GM12872 (cell line): ENCODE measurements around the gene BUB1.

Source experiments
- CTCF ChIP-seq: IDR thresholded peaks from 3 replicates; pipeline ENCODE4 v1.5.1; 2011; ENCODE audit warnings: low read depth, mild to moderate bottlenecking, low read length, moderate library complexity; ENCODE audit not compliant: insufficient read depth

The BUB1 gene

GRCh38 chr2:110677530-110678456, at the start of gene BUB1:
Gene BUB1, minus strand, starts transcription at chr2:110678063. Its CDS starts 68 bp downstream, at chr2:110677995.
- no peak for TF ChIP-seq CTCF

DNA sequence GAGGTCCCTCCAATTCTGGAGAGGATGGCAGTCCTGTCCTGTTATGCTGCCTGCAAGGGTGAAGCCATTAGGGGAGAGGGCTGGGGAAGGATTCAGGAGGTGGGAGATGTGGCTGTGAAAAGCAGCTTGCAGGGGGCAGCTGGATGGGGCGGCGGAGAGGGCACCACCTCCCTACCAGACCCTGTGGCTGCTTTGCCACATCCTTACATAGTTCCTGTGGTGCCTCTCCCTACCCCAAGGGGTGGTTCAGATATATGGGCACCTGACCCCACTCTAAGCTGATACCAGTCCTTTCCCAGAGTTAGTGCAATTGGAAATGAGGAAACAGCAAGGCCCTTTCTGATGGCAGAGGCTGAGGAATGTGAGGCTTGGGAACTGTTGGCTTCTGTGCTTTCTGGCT, 48.4 kb upstream of the BUB1 start:
- TF ChIP-seq CTCF, result no peak

DNA sequence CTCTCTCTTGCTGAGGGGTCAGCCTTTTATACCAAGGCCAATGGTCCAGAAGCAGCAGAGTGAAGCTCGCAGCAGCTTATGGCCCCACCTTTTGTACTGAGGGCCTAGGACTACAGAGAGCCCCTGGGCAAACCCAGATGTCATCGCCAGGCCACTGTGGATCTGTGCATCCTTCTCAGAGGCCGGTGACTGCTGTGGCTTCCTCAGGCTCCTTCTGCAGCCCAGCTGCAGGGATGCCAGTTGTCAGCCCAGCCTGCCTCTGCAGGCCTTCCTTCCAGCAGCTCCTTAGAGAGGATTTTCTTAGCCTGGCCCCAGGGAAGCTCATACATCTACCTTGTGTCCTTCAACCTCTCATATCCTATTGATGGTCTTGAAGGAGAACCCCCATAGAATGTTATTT, 48.0 kb upstream of the BUB1 start:
- no peak for TF ChIP-seq CTCF

GRCh38 chr2:110725370-110725769, 47.5 kb upstream of the BUB1 start:
- no peak for TF ChIP-seq CTCF

GRCh38 chr2:110724820-110725219, 47.0 kb upstream of the BUB1 start:
- no peak for TF ChIP-seq CTCF

DNA sequence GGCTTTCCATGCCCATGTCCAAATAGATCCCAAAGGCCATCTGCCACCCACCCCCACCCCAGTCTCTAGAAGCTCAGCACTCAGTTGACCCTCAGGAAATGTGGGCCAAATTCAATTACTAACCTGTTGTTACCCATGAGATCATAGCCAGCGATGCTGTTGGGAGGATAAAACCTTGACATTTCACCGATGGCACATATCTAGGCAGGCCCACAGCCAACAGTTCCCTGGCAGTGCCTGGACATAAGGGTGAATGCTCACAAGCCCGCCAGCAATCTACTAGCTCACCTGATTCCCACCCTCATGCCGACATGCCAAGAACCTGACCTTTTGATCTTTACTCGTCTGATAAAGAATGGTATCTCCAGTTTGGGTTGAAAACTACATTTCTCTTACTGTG, 42.7 kb upstream of the BUB1 start:
- TF ChIP-seq CTCF, result no peak

GRCh38 chr2:110718990-110719389, 41.1 kb upstream of the BUB1 start:
- no peak for TF ChIP-seq CTCF
